Colonic mucosa (tissue), 4 donors: ENCODE data around the gene WDR53. TPM values are rescaled to one million over a fixed set of nuclear protein-coding genes. Genes with fewer than 3 reads are reported as not detected.
"Not testable (repeated sequence)": the region's sequence is repeated elsewhere in the genome, so short reads cannot be mapped to it uniquely, and the experiment has no call there.

Experiments used
- DNase-seq: peaks from one replicate; pipeline ENCODE4 v3.0.0-alpha.2; 2020
- H3K27ac ChIP-seq: fragments of 200-600 bp; one replicate; pipeline ENCODE4 v1.8.0; 2021
- H3K27me3 ChIP-seq: fragments of 200-600 bp; one replicate; pipeline ENCODE4 v1.8.0; 2021
- H3K36me3 ChIP-seq: fragments of 200-600 bp; one replicate; pipeline ENCODE4 v1.8.0; 2021
- H3K4me1 ChIP-seq: fragments of 200-600 bp; one replicate; pipeline ENCODE4 v1.8.0; 2021; ENCODE audit warnings: mild to moderate bottlenecking
- H3K4me3 ChIP-seq: fragments of 200-600 bp; one replicate; pipeline ENCODE4 v1.8.0; 2021
- H3K9ac ChIP-seq, 2 donors: one replicate each; pipeline ENCODE4 v1.7.0; 2013; ENCODE audit warnings: control low read depth in 2 of 2, low read depth in 2 of 2, low read length in 2 of 2
- H3K9me3 ChIP-seq: fragments of 200-600 bp; one replicate; pipeline ENCODE4 v1.8.0; 2021
- intact Hi-C: fragments of 100-400 bp; cut with DNase I; formaldehyde crosslinking; loops from one replicate; pipeline ENCODE4 v1.14.1; 2022
- total RNA-seq, 2 donors: library from RNA; stranded (reverse); fragmentation: NEBNext Ultra II Directional in 1 of 2; extraction: Animal tissue kit (Norgen Biotek cat#: 25700) in 1 of 2; gene quantifications; one replicate each; pipeline ENCODE4 v1.2.1, GENCODE V29; 2021
- TF ChIP-seq, protein P1 (sequence below): fragments of 200-600 bp; IDR thresholded peaks from one replicate; pipeline ENCODE4 v1.8.0; 2022; ENCODE audit warnings: antibody characterized with exemption, mild to moderate bottlenecking
- donor health status: healthy.
- donor health status: DM: no; HTN: no; CAD: no.
- donor health status: DM: no; HTN: no; CAD: no.

The WDR53 gene
- total RNA-seq, 2 donors from 2014 or later: 8.0 to 11.7 TPM

DNA sequence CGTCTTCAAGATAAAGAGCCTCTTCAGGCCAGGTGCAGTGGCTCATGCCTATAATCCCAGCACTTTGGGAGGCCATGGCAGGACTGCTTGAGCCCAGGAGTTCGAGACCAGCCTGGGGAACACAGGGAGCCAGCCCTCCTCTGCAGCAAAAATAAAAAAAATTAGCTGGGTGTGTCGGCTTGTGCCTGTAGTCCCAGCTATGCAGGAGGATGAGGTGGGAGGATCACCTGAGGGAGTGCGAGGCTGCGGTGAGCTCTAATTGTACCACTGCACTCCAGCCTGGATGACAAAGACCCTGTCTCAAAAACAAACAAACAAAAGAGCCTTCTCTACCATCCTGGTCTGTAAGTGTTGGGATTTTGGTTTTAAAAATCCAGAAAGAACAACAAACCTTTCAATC lies 11.1 kb downstream of the WDR53 start:
- no peaks in the 10 kb centered on the region for H3K9me3 ChIP-seq
- TF ChIP-seq, protein P1, sequence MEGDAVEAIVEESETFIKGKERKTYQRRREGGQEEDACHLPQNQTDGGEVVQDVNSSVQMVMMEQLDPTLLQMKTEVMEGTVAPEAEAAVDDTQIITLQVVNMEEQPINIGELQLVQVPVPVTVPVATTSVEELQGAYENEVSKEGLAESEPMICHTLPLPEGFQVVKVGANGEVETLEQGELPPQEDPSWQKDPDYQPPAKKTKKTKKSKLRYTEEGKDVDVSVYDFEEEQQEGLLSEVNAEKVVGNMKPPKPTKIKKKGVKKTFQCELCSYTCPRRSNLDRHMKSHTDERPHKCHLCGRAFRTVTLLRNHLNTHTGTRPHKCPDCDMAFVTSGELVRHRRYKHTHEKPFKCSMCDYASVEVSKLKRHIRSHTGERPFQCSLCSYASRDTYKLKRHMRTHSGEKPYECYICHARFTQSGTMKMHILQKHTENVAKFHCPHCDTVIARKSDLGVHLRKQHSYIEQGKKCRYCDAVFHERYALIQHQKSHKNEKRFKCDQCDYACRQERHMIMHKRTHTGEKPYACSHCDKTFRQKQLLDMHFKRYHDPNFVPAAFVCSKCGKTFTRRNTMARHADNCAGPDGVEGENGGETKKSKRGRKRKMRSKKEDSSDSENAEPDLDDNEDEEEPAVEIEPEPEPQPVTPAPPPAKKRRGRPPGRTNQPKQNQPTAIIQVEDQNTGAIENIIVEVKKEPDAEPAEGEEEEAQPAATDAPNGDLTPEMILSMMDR: no peak
- no peak overlapping the region for H3K4me3 ChIP-seq
- no peaks in the 10 kb centered on the region for H3K36me3 ChIP-seq
- DNase-seq: no peak
- H3K27ac ChIP-seq: no peak overlapping the region
- intact Hi-C loops: no loop called here
- no peaks in the 10 kb centered on the region for H3K27me3 ChIP-seq
- H3K9ac ChIP-seq: no peak overlapping the region
- H3K4me1 ChIP-seq: no peaks in the 10 kb centered on the region

DNA sequence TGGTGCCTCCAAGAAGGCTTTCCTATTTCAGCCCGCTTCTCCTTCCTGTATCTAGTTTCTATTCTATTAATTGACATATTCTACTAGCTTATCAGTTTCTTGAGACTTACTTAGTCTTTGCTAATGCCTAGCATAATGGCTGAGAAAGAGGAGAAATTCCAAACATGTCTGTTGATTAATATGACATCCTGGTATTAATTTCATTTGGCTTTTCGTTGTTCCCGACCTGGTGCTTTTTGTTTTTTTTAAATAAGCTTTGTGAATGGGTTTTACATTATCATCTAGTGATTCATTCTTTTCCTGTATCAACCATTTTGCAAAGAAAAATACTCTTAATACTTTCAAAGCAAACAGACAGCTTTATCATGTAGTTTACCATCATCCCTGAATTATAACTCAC lies 13.1 kb downstream of the WDR53 start:
- intact Hi-C loops: no loop called here
- no peak overlapping the region for H3K4me3 ChIP-seq
- TF ChIP-seq, protein P1: no peak

DNA sequence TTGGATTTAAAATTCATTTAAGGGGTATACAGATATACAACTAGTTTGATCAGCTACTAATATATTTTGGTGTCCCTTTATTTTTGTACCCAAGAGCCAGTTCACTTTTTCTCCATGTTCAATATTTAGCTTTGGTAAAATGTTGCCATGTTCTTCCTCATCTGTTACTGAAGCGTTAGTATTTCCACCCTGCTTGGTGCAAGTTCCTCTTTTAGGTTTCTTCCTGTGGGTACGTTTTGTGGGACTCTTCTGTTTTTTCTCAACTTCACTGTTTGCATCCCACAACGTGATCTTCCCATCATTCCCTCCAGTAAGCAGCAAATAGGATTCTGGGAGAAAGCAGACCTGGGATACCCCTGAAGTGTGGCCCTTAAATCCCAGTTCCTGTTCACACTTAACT lies 14.1 kb downstream of the WDR53 start:
- no peak for DNase-seq
- TF ChIP-seq, protein P1: no peak
- Histone ChIP-seq H3K36me3 (no peaks in the 10 kb centered on the region), H3K9me3 (no peaks in the 10 kb centered on the region), H3K27me3 (no peaks in the 10 kb centered on the region), H3K27ac (no peak overlapping the region), H3K4me3 (no peak overlapping the region), H3K9ac (no peak overlapping the region), H3K4me1 (no peaks in the 10 kb centered on the region)
- intact Hi-C loops: no loop called here

More for the DNA sequence above, 13.1 kb downstream of the WDR53 start:
- H3K4me1 ChIP-seq: no peaks in the 10 kb centered on the region
- no peaks in the 10 kb centered on the region for H3K36me3 ChIP-seq
- H3K27me3 ChIP-seq: no peaks in the 10 kb centered on the region
- no peak overlapping the region for H3K9ac ChIP-seq
- DNase-seq: no peak
- H3K9me3 ChIP-seq: no peaks in the 10 kb centered on the region
- no peak overlapping the region for H3K27ac ChIP-seq

DNA sequence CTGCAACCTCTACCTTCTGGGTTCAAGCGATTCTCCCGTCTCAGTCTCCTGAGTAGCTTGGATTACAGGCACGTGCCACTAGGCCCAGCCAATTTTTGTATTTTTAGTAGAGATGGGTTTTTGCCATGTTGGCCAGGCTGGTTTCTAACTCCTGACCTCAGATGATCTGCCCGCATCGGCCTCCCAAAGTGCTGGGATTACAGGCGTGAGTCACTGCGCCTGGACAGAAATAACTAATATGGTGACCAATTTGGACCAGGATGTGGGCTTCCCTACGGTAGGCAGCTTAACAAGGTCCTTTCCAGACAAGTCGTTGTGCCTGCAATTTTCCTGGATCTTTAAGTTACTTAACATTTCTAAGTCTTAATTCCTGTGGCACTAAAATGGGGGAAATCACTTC lies 14.8 kb downstream of the WDR53 start:
- no peak for DNase-seq
- Histone ChIP-seq H3K9ac (no peak overlapping the region), H3K36me3 (no peaks in the 10 kb centered on the region), H3K4me3 (no peak overlapping the region), H3K27me3 (no peaks in the 10 kb centered on the region), H3K9me3 (no peaks in the 10 kb centered on the region), H3K27ac (no peak overlapping the region), H3K4me1 (no peaks in the 10 kb centered on the region)
- intact Hi-C loops: no loop called here
- TF ChIP-seq, protein P1: no peak

DNA sequence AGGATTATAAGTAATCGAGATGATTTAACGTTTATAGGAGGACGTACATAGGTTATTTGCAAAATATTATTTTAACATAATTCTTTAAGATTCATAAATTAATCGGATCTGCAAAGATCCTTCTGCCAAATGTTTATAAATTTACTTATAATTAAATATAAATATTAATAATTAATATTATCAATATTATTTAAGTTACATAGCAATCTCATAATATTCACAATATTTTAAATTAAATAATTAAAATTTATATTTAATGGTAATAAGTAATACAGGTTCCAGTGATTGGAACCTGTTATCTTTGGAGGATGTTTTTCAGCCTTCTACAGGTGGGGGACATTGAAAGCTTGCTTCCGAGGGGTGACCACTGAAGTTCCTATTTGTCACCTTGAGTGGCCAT lies 16.1 kb downstream of the WDR53 start:
- Histone ChIP-seq H3K9ac (no peak overlapping the region), H3K27ac (no peak overlapping the region)

DNA sequence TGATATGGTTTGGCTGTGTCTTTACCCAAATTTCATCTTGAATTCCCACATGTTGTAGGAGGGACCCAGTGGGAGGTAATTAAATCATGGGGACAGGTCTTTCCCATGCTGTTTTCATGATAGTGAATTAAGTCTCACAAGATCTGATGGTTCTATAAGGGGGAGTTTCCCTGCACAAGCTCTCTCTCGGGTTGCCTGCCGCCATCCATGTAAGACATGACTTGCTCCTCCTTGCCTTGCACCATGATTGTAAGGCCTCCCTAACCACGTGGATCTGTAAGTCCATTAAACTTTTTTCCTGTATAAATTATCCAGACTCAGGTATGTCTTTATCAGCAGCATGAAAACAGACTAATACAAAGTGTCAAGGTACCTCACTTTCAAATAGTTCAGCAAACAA lies 18.2 kb downstream of the WDR53 start:
- intact Hi-C loops, H3K27me3 ChIP-seq, DNase-seq, H3K4me3 ChIP-seq, H3K9ac ChIP-seq, H3K4me1 ChIP-seq, H3K27ac ChIP-seq, H3K36me3 ChIP-seq, H3K9me3 ChIP-seq: not testable (repeated sequence)

More for the DNA sequence above, 16.1 kb downstream of the WDR53 start:
- intact Hi-C loops: no loop called here
- no peaks in the 10 kb centered on the region for H3K9me3 ChIP-seq
- no peaks in the 10 kb centered on the region for H3K4me1 ChIP-seq
- DNase-seq: no peak
- H3K36me3 ChIP-seq: no peaks in the 10 kb centered on the region
- TF ChIP-seq, protein P1: no peak
- no peaks in the 10 kb centered on the region for H3K27me3 ChIP-seq
- no peak overlapping the region for H3K4me3 ChIP-seq

DNA sequence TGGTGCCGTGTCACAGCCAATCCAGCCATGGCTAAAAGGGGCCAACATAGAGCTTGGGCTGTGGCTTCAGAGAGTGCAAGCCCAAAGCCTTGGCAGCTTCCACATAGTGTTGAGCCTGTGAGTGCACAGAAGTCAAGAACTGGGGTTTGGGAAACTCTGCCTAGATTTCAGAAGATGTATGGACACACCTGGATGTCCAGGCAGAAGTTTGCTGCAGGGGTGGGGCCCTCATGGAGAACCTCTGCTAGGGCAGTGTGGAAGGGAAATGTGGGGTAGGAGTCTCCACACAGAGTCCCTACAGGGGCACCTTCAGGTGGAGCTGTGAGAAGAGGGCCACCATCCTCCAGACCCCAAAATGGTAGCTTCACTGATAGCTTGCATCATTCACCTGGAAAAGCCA lies 19.0 kb downstream of the WDR53 start:
- DNase-seq, H3K27ac ChIP-seq, H3K4me3 ChIP-seq, H3K9me3 ChIP-seq, H3K36me3 ChIP-seq, H3K4me1 ChIP-seq, H3K9ac ChIP-seq, intact Hi-C loops, H3K27me3 ChIP-seq: not testable (repeated sequence)
